Kidney capillary endothelial cell (primary cell): ENCODE data around the gene CYP11A1.
A peak's percentile ranks its signal among the peaks of the same experiment; 100 is the strongest.
"Not testable (repeated sequence)": the region's sequence is repeated elsewhere in the genome, so short reads cannot be mapped to it uniquely, and the experiment has no call there.

Experiments used
- DNase-seq: peaks from one replicate; pipeline ENCODE4 v3.0.0-alpha.2; 2018; ENCODE audit warnings: low spot score

Gene CYP11A1

DNA sequence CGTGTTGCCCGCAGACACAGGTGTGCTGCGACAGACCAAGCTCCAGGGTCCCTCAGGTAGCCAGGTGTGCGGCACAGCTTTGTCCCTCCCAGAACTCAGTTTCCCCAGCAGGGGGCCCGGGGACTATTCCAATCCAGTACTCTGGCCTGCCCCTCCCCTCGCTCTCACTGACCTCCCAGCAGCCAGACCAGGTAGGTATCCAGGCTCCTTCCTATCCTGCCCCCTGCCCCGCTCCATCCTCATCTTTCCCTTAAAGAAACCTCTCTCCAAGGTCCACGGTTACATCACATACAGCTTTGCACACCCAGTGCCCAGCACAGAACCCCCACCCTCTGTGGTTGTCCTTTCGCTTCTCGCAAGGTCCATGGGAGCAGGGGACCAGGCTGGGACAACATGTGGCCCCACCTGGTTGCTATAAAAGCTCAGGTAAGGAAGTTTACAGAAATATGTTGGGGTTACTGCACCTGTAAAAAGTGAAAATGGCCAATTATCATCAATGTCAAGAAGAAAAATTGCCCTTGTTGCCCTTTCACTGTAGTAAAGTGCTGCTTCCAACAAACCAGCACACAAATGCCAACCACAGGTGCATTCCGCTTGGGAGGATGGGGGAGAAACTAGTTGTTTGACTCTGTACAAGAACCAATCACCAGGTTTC is 7.3 kb upstream of the CYP11A1 start:
- DNase-seq, result no peak

DNA sequence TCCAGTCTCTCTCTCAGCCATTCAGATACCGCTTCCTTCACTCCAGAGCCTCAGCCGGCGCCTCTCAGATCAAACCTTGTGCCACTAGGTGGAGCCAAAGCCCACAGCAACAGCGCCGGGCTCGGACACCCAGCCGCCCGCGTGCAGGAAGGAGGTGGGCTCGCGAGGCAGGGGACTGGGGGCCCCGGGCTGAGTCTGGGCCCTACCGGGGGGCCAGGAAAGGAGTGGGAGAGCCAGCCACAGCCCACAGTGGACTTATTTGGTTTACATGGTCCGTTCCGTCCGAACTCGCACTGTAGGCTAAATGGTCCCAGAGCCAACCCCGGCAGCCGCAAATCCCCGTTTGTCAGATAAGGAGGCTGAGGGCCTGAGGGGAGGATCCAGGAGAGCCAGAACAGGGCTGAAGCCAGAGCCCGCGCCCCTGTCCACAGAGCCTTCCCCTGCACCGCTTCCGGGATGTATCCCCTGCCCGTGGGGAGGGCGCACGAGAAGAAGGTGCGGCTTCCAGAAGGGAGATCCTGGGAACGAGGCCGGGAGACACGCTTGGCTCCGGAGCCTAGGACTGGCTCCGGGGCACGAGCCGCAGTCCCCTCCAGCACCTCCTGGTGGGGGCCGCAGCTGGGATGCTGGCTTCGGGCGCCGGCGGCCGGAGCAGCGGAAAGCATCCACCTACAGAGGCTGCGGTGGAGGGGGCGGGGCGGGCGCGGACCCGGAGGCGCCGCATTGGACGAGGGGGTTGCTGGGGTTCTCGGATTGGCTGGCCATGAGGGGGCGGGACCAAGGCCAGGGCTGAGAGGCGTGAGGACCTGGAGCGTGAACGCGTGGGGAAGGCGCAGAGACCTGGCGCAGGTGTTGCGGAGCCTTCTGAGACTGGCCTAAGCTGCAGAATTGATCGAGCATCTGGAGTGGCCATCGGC is 6.5 kb upstream of the CYP11A1 start:
- peak; percentile 81 for DNase-seq

DNA sequence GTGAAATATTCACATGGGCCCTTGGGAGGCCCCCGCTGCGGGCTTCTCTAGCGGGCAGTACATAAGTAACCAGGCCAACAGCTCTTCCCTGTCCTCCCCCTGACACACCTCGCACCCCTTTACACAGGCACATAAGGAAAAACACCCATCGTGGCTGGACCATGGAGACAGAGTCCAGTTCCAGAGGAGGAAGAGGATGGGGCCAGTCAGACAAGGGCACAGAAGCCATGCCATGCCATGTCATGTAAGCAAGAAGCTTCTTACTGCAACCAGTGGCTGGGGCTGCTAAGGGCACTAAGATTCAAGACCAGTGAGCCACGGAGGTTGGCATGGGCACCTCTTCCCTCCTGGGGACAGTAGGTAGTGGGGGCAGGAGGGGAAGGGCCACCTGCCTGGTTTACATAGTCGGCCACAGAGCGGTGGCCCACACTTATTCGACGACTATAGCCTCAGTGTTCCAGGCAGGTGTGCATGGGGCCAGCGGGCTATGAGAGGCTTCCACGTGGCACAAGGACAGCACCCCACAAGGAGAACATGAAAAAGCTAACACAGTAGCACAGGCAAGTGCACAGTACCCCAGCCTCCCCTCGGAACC is 5.7 kb upstream of the CYP11A1 start:
- DNase-seq, result no peak

DNA sequence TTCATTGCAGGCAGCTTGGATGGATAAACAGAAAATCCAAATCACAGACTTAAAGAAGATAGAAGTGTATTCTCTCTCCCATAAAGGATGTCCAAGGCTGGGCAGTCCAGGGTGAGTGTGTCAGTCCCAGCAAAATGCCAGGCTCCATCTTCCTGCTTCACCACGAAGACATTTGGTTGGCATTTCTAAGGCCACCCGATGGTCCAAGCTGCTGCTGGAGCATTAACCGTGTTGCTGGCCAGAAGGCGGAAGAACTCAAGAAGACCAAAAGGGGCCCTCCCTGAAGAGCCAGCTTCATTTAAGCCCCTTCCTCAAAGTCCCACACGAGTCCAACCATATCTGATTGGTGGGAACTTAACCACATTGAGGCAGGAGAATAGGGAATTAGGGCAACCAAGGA is 3.0 kb upstream of the CYP11A1 start:
- no peak for DNase-seq

DNA sequence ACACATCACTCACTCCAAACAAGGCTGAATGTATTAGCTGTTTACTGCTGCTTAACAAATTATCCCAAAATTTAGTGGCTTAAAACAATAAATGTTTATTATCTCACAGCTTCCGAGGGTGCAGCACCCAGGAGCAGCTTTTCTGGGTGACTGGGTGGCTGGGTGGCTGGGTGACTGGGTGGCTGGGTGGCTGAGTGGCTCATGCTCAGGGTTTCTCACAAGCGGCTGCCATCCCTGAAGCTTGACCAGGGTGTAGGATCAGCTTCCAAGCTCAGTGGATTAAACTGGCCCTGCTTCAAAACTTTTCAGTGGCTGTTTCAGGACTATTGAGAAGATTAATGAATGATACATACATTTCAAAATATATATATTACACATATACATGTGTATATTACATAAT is 2.3 kb upstream of the CYP11A1 start:
- DNase-seq, result no peak

GRCh38 chr15:74369084-74369745 is 1.8 kb upstream of the CYP11A1 start:
- DNase-seq, result no peak

DNA sequence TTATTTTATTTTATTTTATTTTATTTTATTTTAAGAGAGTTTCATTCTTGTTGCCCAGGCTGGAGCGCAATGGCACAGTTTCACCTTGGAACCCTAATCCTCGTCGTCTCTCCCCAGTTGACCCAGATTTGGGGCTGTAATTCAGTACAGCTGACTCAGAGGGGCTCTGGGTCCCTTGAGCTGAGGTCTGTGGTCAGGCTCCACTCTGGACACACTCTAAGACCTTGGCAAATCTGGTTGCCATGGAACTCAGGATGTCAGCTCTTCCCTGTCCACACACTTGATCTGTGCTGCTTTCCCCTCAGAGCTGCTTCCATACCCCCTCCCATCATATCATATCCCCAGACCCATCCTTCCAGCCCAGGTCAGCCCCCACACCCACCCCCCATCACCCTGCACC is 675 bp upstream of the CYP11A1 start:
- DNase-seq, result no peak

DNA sequence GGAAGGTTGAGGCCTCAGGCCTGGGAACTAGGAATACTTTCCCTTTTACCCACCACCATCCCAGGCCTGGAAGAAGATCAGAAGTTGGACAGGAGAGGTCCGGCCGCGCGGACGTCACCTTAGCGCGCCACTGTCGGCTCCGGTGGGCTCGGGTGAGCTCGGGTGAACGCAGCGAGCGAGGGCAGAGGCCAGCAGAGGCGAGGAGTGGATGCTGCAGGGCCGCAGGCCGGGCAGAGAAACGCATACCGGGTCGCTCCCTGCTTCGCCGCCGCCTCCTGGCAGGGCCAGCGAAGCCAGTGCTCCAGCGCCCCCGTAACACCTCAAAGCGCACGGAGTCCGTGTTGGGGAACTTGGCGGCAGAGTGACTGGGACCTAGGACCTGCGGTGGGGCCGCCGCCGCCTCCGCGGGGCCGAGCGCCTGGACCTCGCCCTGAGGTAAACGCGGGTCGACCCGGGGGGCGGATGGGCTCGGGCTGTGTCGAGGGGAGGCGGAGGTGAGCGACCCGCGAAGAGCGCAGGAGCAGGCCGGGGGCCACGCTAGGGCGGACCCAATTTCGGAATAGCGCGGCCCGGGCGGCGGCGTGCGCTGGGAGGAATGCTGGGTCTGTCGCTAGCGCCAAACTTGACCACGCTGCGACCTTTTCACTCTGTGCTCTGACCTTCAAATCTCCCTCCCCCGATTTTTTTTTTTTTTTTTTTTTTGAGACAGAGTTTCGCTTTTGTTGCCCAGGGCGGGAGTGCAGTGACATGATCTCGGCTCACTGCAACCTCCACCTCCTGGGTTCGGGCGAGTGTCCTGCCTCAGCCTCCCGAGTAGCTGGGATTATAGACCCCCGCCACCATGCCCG is 1.6 kb downstream of the CYP11A1 start:
- DNase-seq, result peak; percentile 46

DNA sequence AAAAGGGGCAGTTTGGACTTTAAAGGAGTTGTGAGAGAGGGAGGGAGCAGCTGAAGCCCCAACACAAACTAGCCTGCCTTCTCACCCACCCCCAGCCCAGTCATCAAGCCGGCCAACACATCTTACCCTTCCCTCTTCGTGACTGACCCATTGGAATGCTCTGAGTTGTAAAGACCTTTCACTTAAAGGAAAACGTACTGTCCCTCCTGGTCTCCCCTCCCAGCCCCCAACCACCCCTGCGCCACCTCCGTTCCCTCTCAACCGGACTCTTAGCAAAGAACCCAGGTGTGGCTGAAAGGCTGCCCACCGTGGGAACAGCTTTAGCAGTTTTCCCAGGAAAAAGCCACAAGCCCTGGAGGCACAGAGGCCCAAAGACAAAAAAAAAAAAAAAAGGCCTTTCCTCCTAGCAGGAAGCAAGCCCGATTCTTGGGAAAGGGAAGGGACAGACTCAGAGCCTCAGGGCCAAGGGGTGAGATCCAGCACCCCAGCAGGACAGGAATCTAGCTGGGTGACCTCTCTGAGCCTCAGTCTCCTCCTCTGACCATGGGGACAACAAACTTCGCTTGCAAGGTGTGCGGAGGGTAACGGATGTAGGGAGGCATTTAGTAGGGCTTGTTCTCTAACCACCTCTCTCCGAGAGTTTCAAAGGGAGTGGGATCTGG is 2.4 kb downstream of the CYP11A1 start:
- no peak for DNase-seq

DNA sequence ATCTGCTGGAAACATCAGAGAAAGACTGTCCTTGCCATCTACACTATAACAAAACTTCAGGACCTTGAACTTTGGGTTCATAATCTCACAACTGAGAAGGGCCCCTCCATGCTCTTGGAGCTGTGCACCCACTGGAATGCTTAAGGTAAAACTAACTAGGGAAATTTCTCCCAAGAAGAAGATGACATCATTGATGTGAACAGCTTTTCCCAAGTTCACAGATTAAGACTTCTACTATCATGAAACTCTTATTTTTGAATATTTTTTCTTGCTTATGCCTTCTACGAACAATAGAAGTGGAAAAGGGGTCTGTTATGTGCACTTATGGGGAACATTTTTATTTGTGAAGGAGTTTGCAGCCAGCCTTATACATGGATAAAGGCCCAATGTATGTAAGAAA is 5.0 kb downstream of the CYP11A1 start:
- DNase-seq, result no peak

DNA sequence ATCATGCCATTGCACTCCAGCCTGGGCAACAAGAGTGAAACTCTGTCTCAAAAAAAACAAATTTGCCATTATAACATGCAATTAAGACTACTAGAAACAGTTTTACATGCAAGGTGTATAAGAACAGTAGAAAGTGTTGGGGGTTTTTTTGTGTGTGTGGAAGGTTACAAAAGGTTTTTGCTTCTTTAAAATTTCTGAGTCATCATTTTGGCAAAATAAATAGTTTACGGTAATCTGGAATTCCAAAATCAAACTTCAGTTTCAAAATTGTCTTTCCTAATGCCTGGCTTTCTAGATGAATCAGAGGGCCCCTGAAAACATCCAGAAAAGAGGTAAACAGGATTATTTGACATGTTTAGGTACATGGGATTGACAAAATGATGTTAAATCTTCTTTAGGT is 6.6 kb downstream of the CYP11A1 start:
- DNase-seq, result not testable (repeated sequence)

DNA sequence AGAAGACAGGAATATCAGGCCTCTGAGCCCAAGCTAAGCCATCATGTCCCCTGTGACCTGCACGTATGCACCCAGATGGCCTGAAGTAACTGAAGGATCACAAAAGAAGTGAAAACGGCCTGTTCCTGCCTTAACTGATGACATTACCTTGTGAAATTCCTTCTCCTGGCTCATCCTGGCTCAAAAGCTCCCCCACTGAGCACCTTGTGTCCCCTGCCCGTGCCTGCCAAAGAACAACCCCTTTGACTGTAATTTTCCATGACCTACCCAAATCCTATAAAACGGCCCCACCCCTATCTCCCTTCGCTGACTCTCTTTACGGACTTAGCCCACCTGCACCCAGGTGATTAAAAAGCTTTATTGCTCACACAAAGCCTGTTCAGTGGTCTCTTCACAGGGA is 8.1 kb downstream of the CYP11A1 start:
- DNase-seq, result not testable (repeated sequence)

- DNase-seq, result not testable (repeated sequence)
Measured at GRCh38 chr15:74357514-74357913, 9.9 kb downstream of the CYP11A1 start.

GRCh38 chr15:74356050-74356449 is 11.4 kb downstream of the CYP11A1 start:
- not testable (repeated sequence) for DNase-seq

GRCh38 chr15:74353992-74354391 is 13.5 kb downstream of the CYP11A1 start:
- DNase-seq, result not testable (repeated sequence)

- DNase-seq, result no peak
Measured at GRCh38 chr15:74352393-74352910, 15.0 kb downstream of the CYP11A1 start.

GRCh38 chr15:74351670-74352069 is 15.8 kb downstream of the CYP11A1 start:
- DNase-seq, result no peak

DNA sequence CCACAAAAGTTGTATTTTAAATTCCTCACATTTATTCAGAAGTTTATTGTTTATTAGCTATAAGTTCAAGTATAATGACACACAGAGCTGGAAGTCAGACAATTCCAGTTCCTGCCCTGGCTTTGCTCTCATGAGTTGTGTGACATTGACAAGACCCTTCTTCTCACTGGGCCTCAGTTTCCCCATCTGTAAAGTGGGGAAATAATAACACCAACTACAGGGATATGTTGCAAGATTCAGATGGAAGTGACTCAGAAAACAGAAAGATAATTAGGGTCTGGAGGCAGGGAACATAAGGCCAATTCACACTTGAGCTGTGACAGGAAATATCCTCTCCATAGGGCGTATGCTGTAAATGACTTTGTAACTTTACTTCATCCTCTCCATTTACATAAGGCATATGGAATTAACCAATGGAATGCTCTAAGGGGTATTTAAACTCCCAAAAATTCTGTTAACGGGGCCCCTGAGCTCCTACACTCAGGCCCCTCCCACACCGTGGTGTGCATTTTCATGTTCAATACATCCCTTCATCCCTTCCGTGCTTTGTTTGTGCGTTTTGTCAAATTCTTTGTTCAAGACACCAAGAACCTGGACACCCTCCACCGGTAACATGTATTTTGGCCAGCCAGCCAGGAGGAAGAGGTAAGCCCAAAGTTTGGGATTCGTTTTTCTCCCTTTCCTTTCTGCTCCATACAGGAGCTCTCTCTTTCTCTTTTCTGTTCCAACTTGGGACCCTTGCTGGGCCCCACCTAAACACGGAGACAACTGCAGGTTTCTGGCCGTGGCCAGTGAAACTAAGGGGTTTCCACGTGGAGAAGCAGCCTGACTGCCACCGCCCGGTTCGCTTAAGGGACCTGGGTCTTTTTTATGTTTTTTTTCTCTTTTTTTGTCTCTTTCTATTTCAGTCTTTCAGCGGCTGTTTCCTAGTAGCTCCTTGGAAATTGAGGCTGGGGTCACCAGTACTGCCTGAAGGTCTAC is 16.9 kb downstream of the CYP11A1 start:
- DNase-seq, result no peak

- no peak for DNase-seq
Measured at GRCh38 chr15:74349241-74349778, 18.1 kb downstream of the CYP11A1 start.
